ENCODE results near the gene MIOS.

Gene MIOS

GRCh38 chr7:7584653-7585052, 18.0 kb downstream of the MIOS start:
- no peak for DNase-seq

GRCh38 chr7:7585241-7585928, 18.7 kb downstream of the MIOS start:
- DNase-seq, result no peak

GRCh38 chr7:7595451-7595850, 28.8 kb downstream of the MIOS start:
- no peak for DNase-seq

- DNase-seq, result no peak
Measured at GRCh38 chr7:7596176-7596575, 29.5 kb downstream of the MIOS start.

GRCh38 chr7:7607010-7607409, 40.3 kb downstream of the MIOS start:
- no peak for DNase-seq

- DNase-seq, result no peak
Measured at GRCh38 chr7:7609330-7609729, 42.6 kb downstream of the MIOS start.

GRCh38 chr7:7612519-7612918, 45.8 kb downstream of the MIOS start:
- no peak for DNase-seq

- no peak for DNase-seq
Measured at GRCh38 chr7:7613210-7613609, 46.5 kb downstream of the MIOS start.

- no peak for DNase-seq
Measured at GRCh38 chr7:7614018-7614741, 47.5 kb downstream of the MIOS start.

GRCh38 chr7:7617550-7617949, 50.9 kb downstream of the MIOS start:
- no peak for DNase-seq

- no peak for DNase-seq
Measured at GRCh38 chr7:7618410-7618809, 51.7 kb downstream of the MIOS start.

GRCh38 chr7:7620236-7620635, 53.6 kb downstream of the MIOS start:
- no peak for DNase-seq

- DNase-seq, result no peak
Measured at GRCh38 chr7:7620644-7621210, 54.0 kb downstream of the MIOS start.

GRCh38 chr7:7628476-7628875, 61.8 kb downstream of the MIOS start:
- DNase-seq, result no peak

GRCh38 chr7:7630626-7631329, 64.1 kb downstream of the MIOS start:
- no peak for DNase-seq

GRCh38 chr7:7639421-7639820, 72.7 kb downstream of the MIOS start:
- no peak for DNase-seq

- DNase-seq, result no peak
Measured at GRCh38 chr7:7639847-7640220, 73.2 kb downstream of the MIOS start.

- DNase-seq, result peak; percentile 96
Measured at GRCh38 chr7:7640221-7641128, 73.8 kb downstream of the MIOS start, which contains the start of gene UMAD1. UMAD1 (plus strand) TSS chr7:7640752; CDS start chr7:7673372, 32,620 bp downstream.

- no peak for DNase-seq
Measured at GRCh38 chr7:7641129-7641663, 74.5 kb downstream of the MIOS start.

GRCh38 chr7:7642081-7642480, 75.4 kb downstream of the MIOS start:
- no peak for DNase-seq

- DNase-seq, result no peak
Measured at GRCh38 chr7:7647495-7648036, 80.9 kb downstream of the MIOS start.

- no peak for DNase-seq
Measured at GRCh38 chr7:7650682-7651206, 84.1 kb downstream of the MIOS start.

Data from activated CD4-positive, CD25-positive, alpha-beta regulatory T cell treated with anti-CD3 and anti-CD28 coated beads, Interleukin-2, amount 50 U/mL, for 72 hours (primary cell).